Islet precursor cell (in vitro differentiated cells): ENCODE results near the gene ZNF267.
"Not testable (repeated sequence)": the region's sequence is repeated elsewhere in the genome, so short reads cannot be mapped to it uniquely, and the experiment has no call there.

ENCODE experiments used
- DNase-seq: peaks from one replicate; pipeline ENCODE4 v3.0.0-alpha.2; 2018

ZNF267 gene

DNA sequence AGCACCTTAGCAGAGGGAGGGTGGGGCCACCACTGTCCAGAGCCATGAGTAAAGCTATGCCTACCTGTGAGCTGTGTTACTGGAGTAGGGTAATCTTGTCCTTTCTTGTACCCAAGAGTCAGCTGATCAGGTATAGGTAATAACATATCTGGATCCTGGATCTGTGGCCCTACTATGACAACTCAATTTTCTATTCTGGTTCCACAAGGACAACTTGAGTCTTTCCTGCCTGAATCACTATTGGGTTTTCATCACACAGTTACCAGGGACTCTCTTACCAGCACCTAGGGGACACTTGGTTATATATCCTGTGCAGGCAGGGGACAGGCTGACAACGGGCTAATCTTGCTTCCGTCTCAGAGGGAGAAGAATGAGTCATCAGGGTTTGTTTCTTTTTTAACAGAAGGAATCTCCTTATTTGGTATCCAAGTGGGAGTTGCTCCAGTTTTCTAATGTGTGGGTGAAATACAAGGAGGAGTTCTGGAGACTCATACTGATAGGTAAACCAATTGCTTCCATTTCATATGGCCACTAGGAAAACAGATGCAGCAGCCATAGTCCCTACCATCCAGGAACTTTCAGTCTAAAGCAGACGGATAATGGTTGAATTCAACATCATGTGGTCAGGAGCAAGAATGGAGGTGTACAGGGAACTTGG lies 6.8 kb downstream of the ZNF267 start:
- DNase-seq, result no peak

DNA sequence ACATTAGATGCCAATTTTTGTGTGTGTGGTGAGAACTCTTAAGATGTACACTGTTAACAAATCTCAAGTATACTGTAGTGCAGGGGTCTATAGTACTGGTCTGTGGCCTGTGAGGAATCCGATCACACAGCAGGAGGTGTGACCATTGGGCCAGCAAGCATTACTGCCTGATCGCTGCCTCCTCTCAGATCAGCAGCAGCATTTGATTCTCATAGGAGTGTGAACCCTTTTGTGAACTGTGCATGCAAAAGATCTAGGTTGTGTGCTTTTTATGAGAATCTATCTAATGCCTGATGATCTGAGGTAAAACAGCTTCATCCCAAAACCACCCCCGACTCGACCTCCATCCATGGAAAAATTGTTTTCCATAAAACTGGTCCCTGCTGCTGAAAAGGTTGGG lies 12.6 kb downstream of the ZNF267 start:
- no peak for DNase-seq

DNA sequence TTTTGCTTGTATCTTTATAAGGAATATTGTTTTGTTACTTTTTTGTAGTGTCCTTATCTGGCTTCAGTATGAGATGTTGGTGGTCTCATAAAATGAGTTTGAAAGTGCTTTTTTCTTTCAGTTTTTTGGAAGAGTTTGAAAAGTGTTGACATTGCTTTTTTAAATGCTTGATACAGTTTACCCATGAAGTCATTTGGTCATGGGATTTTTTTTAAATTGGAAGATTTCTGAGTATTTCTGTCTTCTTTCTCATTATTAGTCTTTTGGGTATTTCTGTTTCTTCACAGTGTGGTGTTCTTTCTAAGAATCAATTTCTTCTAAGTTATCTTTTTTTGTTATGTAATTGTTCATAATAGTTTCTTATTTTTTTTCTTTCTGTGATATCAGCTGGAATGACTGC lies 15.1 kb downstream of the ZNF267 start:
- DNase-seq, result no peak

- not testable (repeated sequence) for DNase-seq
Observed at GRCh38 chr16:31892111-31892510, 18.5 kb downstream of the ZNF267 start.

GRCh38 chr16:31893824-31894223 lies 20.2 kb downstream of the ZNF267 start:
- no peak for DNase-seq

DNA sequence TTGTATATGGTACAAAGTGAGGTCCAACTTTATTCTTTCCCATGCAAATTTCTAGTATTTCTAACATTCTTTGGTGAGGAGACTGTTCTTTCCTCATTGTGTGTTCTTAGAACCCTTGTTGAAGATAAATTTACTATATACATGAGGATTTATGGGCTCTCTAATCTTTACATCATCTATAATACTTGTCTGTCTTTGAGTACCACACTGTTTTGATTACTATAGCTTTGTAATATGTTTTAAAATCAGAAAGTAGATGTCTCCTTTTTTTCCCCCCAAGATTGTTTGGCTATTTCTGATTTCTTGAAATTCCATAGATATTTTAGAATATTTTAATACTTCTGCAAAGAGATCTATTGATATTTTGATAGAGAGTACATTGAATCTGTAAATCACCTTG lies 23.7 kb downstream of the ZNF267 start:
- DNase-seq, result no peak

GRCh38 chr16:31899505-31899904 lies 25.9 kb downstream of the ZNF267 start:
- no peak for DNase-seq

GRCh38 chr16:31904571-31904970 lies 31.0 kb downstream of the ZNF267 start:
- not testable (repeated sequence) for DNase-seq

GRCh38 chr16:31913668-31914067 lies 40.1 kb downstream of the ZNF267 start:
- DNase-seq, result no peak

DNA sequence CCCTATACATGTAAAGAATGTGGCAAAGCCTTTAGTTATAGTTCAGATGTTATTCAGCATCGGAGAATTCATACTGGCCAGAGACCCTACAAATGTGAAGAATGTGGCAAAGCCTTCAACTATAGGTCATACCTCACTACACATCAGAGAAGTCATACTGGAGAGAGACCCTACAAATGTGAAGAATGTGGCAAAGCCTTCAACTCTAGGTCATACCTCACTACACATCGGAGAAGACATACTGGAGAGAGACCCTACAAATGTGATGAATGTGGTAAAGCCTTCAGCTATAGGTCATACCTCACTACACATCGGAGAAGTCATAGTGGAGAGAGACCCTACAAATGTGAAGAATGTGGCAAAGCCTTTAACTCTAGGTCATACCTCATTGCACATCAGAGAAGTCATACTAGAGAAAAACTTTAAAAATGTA lies 42.5 kb downstream of the ZNF267 start:
- no peak for DNase-seq

GRCh38 chr16:31920373-31920772 lies 46.8 kb downstream of the ZNF267 start:
- no peak for DNase-seq

GRCh38 chr16:31951806-31952205 lies 78.2 kb downstream of the ZNF267 start:
- DNase-seq, result not testable (repeated sequence)

DNA sequence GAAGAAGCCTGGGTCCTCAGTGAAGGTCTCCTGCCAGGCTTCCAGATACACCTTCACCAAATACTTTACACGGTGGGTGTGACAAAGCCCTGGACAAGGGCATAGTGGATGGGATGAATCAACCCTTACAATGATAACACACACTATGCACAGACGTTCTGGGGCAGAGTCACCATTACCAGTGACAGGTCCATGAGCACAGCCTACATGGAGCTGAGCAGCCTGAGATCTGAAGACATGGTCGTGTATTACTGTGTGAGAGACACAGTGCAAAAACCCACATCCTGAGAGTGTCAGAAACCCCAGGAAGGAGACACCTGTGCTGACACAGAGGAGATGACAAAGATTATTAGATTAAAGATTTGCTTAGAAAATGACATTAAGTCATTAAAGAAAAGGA lies 78.6 kb downstream of the ZNF267 start:
- DNase-seq, result not testable (repeated sequence)

DNA sequence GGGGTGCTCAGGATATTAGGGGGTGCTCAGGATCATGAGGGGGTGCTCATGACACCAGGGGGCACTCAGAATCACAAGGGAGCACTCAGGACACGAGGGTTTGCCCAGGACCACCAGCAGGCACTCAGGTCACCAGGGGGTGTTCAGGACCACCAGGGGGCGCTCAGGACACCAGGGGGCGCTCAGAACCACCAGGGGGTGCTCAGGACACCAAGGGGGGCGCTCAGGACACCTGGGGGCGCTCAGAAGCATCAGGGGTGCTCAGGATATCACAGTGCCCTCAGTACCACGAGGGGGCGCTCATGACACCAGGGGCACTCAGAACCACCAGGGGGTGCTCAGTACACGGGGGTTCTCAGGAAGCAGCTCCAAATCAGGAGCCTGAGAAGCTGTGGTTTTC lies 82.6 kb downstream of the ZNF267 start:
- DNase-seq, result not testable (repeated sequence)

- not testable (repeated sequence) for DNase-seq
Observed at GRCh38 chr16:31960186-31960910, 86.7 kb downstream of the ZNF267 start.
